SH-SY5Y (cell line): Measurements from ENCODE around the gene SHISA9.

ENCODE experiments used
- GATA2 ChIP-seq: IDR thresholded peaks from 2 replicates; pipeline ENCODE4 v1.6.1; 2011; ENCODE audit warnings: mild to moderate bottlenecking, low read depth, low read length
- GATA3 ChIP-seq: IDR thresholded peaks from 2 replicates; pipeline ENCODE4 v1.6.1; 2011; ENCODE audit warnings: low read depth, mild to moderate bottlenecking, low read length, moderate library complexity

DNA sequence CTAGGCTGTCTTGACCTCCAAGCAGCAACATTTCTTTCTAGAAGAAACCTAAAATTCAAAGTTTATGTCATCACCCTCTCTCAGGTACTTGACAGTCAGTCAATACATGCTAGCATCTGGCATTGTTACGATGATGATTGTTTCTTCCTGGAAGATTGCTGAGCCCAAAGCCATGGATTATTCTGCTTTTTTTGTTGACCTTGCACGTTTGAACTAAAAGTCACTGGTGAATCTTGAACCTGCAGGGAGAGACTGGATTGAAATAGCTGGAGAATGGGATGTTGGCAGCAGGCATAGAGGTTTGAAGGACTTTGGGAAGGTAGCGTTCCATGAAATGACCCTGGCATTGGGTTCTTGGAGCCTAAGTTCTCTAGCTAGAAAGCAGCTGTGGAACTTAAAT, 42.9 kb downstream of the SHISA9 start:
- TF ChIP-seq GATA3 (no peak), GATA2 (no peak)
